Naive thymus-derived CD8-positive, alpha-beta T cell (primary cell): ENCODE results near the gene FAT1. TPM values are rescaled to one million over a fixed set of nuclear protein-coding genes. Genes with fewer than 3 reads are reported as not detected.

Source experiments
- ATAC-seq, 2 donors: fragments of 150-1000 bp; cut with Tn5 transposase in 1 of 2; sonication (Bioruptor Pico), chemical (Tn5 transposase) in 1 of 2; 1 replicate in 1 of 2; 2 replicates in 1 of 2; pipeline ENCODE4 v1.10.0; 2021; ENCODE audit warnings: mild to moderate bottlenecking in 2 of 2, moderate library complexity in 2 of 2
- POLR2A ChIA-PET: fragments of 350-600 bp; sonication (Branson Sonifier 250); formaldehyde crosslinking; loops from one replicate; lab custom pipeline; 2021; ENCODE audit warnings: antibody characterized with exemption; lab: Charles Lee
- DNase-seq, 10 donors: peaks; one replicate each; pipeline versions ENCODE4 v3.0.0 to v3.0.0-alpha.2; 2020 to 2022
- H3K27ac Mint-ChIP-seq, 10 donors: one replicate each; pipeline ENCODE4 v1.8.0; 2020 to 2022; ENCODE audit warnings: mild to moderate bottlenecking in 10 of 10, mixed read lengths in 10 of 10, moderate library complexity in 4 of 10, inconsistent platforms in 1 of 10
- H3K27me3 Mint-ChIP-seq, 5 donors: one replicate each; pipeline ENCODE4 v1.8.0; 2021 to 2022; ENCODE audit warnings: mixed read lengths in 5 of 5
- H3K36me3 Mint-ChIP-seq, 3 donors: one replicate each; pipeline ENCODE4 v1.8.0; 2020 to 2022; ENCODE audit warnings: mixed read lengths in 3 of 3, mild to moderate bottlenecking in 2 of 3, inconsistent platforms in 1 of 3
- H3K4me1 Mint-ChIP-seq, 4 donors: one replicate each; pipeline ENCODE4 v1.8.0; 2021 to 2022; ENCODE audit warnings: mixed read lengths in 4 of 4
- H3K4me3 Mint-ChIP-seq, 10 donors: one replicate each; pipeline ENCODE4 v1.8.0; 2020 to 2022; ENCODE audit warnings: mild to moderate bottlenecking in 10 of 10, mixed read lengths in 10 of 10, moderate library complexity in 6 of 10, inconsistent platforms in 1 of 10
- H3K9me3 Mint-ChIP-seq, 9 donors: one replicate each; pipeline ENCODE4 v1.8.0; 2020 to 2022; ENCODE audit warnings: mixed read lengths in 9 of 9, mild to moderate bottlenecking in 3 of 9, inconsistent platforms in 1 of 9, moderate library complexity in 1 of 9
- polyA plus RNA-seq, 3 donors: library from polyadenylated mRNA; unstranded; fragments of 300-500 nt; fragmentation: Illumina TruSeq; gene quantifications; one replicate each; pipeline ENCODE4 v1.2.3, GENCODE V29; 2021
- total RNA-seq, 8 experiments: library from RNA in 2 of 8; stranded (reverse) in 2 of 8; gene quantifications; one replicate each; pipeline ENCODE4 v1.2.3 and lab custom pipeline; 2021 to 2026

FAT1 gene
- total and polyA plus RNA-seq, 5 experiments from 2014 or later: not detected

GRCh38 chr4:186570193-186570996 is 153.3 kb downstream of the FAT1 start:
- ATAC-seq: no peak
- Mint-ChIP-seq H3K36me3 (no peaks in the 10 kb centered on the region), H3K4me3 (no peak overlapping the region), H3K27me3 (peaks cover 0 to 11% (median 4%) of the 10 kb centered on the region in 5 donors), H3K27ac (no peak overlapping the region), H3K4me1 (no peaks in the 10 kb centered on the region), H3K9me3 (peaks cover 0 to 3% (median 0%) of the 10 kb centered on the region in 9 donors)
- POLR2A ChIA-PET: no interaction called here
- no peak for DNase-seq

DNA sequence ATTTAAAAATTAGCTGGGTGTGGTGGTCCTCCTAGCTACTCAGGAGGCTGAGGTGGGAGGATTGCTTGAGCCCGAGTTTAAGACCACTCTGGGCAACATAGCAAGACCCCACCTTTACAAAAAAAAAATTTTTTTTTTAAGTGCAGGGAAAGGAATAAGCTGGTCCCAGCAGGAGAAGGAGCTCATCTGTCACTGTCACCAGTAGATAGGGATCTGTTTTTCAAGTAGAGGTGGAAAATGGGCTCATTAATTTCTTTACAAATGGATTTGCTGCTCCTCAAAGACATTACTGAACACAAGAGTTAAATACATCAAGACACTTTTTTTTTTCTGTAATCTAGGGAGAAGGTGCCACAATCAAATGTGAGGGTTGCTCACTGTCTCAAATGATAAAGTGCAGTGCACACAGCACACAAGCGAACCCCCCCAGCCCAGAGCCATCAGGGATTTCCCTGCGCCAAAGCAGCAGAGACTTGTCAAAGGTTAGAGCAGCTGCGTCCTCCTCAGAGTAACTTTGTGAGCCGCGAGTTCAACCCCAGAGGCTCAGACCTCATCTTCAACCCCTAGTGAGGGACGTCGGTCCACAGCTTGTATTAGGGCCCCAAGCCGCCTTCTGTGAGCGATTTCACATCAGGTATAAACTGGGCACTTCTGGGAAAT is 154.0 kb downstream of the FAT1 start:
- POLR2A ChIA-PET: no interaction called here
- no peak overlapping the region for H3K27ac Mint-ChIP-seq
- DNase-seq (no peak), ATAC-seq (no peak)
- no peaks in the 10 kb centered on the region for H3K4me1 Mint-ChIP-seq
- H3K36me3 Mint-ChIP-seq: no peaks in the 10 kb centered on the region
- H3K4me3 Mint-ChIP-seq: no peak overlapping the region
- peaks cover 0 to 3% (median 0%) of the 10 kb centered on the region in 9 donors for H3K9me3 Mint-ChIP-seq
- H3K27me3 Mint-ChIP-seq: peaks cover 0 to 11% (median 4%) of the 10 kb centered on the region in 5 donors

- peaks cover 0 to 8% (median 4%) of the 10 kb centered on the region in 5 donors for H3K27me3 Mint-ChIP-seq
- no peaks in the 10 kb centered on the region for H3K4me1 Mint-ChIP-seq
- peaks cover 0 to 5% (median 0%) of the 10 kb centered on the region in 9 donors for H3K9me3 Mint-ChIP-seq
- no peak for DNase-seq
- H3K36me3 Mint-ChIP-seq: no peaks in the 10 kb centered on the region
- no peak overlapping the region for H3K4me3 Mint-ChIP-seq
- no peak overlapping the region for H3K27ac Mint-ChIP-seq
- POLR2A ChIA-PET: no interaction called here
- no peak for ATAC-seq
Observed at GRCh38 chr4:186566068-186566467, 157.6 kb downstream of the FAT1 start.

- peak overlapping the region in 1 of 10 donors; percentile 12 for H3K27ac Mint-ChIP-seq
- no peaks in the 10 kb centered on the region for H3K4me1 Mint-ChIP-seq
- POLR2A ChIA-PET: no interaction called here
- DNase-seq: no peak
- peaks cover 0 to 12% (median 3%) of the 10 kb centered on the region in 9 donors for H3K9me3 Mint-ChIP-seq
- ATAC-seq: no peak
- H3K27me3 Mint-ChIP-seq: peaks cover 0 to 4% (median 0%) of the 10 kb centered on the region in 5 donors
- H3K36me3 Mint-ChIP-seq: no peaks in the 10 kb centered on the region
- no peak overlapping the region for H3K4me3 Mint-ChIP-seq
Observed at GRCh38 chr4:186563761-186564160, 159.9 kb downstream of the FAT1 start.

DNA sequence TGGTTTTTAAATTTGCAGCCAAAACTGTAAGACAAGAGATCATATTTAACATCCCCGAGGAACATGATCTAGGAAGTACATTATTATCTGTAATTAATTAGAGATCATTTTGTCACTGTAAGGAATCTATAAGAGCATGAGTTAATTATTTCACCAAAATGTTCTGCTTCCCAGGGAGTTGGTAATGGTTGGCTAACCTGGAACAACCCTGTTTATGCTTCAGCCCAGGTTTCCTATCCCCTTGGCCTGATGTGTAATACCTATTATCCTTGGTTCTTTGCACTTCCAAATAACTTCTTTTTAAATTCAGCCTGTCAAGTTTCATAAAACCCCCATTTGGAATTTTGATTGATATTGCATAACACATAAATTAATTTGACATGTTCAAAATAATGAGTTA is 161.9 kb downstream of the FAT1 start:
- Mint-ChIP-seq H3K4me1 (no peaks in the 10 kb centered on the region), H3K27me3 (peaks cover 0 to 1% (median 0%) of the 10 kb centered on the region in 5 donors)

GRCh38 chr4:186560647-186561046 is 163.0 kb downstream of the FAT1 start:
- DNase-seq: no peak
- peaks cover 4 to 6% (median 6%) of the 10 kb centered on the region in 5 donors for H3K27me3 Mint-ChIP-seq
- POLR2A ChIA-PET: no interaction called here
- H3K4me3 Mint-ChIP-seq: no peak overlapping the region
- H3K4me1 Mint-ChIP-seq: peaks cover 0 to 1% (median 0%) of the 10 kb centered on the region in 4 donors
- ATAC-seq: no peak
- H3K36me3 Mint-ChIP-seq: no peaks in the 10 kb centered on the region
- H3K9me3 Mint-ChIP-seq: peaks cover 0 to 12% (median 4%) of the 10 kb centered on the region in 9 donors
- no peak overlapping the region for H3K27ac Mint-ChIP-seq

More for the DNA sequence above, 161.9 kb downstream of the FAT1 start:
- DNase-seq (no peak), ATAC-seq (no peak)
- Mint-ChIP-seq H3K27ac (no peak overlapping the region), H3K36me3 (no peaks in the 10 kb centered on the region), H3K9me3 (peaks cover 0 to 12% (median 3%) of the 10 kb centered on the region in 9 donors), H3K4me3 (no peak overlapping the region)
- POLR2A ChIA-PET: no interaction called here

DNA sequence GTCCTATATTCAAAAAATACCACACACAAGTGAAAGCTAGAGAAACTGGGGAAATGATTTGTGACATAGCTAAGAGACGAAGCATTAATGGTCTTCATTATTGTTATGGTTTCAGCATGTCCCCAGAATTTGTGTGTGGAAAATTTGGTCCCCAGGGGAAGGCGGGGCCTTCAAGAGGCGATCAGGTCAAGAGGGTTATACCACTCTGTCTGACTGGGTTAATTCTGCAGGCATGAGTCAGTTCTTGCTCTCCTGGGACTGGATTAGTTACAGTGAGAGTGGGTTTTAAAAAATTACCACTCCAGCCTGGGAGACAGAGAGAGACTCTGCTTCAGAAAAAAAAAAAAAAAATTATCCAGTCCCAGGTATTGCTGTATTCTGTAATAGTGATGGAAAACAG is 166.2 kb downstream of the FAT1 start:
- peaks cover 0 to 4% (median 0%) of the 10 kb centered on the region in 4 donors for H3K4me1 Mint-ChIP-seq
- peaks cover 10 to 29% (median 15%) of the 10 kb centered on the region in 5 donors for H3K27me3 Mint-ChIP-seq
- DNase-seq (no peak), ATAC-seq (no peak)
- H3K36me3 Mint-ChIP-seq: no peaks in the 10 kb centered on the region
- H3K27ac Mint-ChIP-seq: no peak overlapping the region
- H3K9me3 Mint-ChIP-seq: peaks cover 0 to 12% (median 3%) of the 10 kb centered on the region in 9 donors
- no peak overlapping the region for H3K4me3 Mint-ChIP-seq
- POLR2A ChIA-PET: no interaction called here

GRCh38 chr4:186557061-186557460 is 166.6 kb downstream of the FAT1 start:
- H3K4me1 Mint-ChIP-seq: peaks cover 0 to 4% (median 0%) of the 10 kb centered on the region in 4 donors
- POLR2A ChIA-PET: no interaction called here

DNA sequence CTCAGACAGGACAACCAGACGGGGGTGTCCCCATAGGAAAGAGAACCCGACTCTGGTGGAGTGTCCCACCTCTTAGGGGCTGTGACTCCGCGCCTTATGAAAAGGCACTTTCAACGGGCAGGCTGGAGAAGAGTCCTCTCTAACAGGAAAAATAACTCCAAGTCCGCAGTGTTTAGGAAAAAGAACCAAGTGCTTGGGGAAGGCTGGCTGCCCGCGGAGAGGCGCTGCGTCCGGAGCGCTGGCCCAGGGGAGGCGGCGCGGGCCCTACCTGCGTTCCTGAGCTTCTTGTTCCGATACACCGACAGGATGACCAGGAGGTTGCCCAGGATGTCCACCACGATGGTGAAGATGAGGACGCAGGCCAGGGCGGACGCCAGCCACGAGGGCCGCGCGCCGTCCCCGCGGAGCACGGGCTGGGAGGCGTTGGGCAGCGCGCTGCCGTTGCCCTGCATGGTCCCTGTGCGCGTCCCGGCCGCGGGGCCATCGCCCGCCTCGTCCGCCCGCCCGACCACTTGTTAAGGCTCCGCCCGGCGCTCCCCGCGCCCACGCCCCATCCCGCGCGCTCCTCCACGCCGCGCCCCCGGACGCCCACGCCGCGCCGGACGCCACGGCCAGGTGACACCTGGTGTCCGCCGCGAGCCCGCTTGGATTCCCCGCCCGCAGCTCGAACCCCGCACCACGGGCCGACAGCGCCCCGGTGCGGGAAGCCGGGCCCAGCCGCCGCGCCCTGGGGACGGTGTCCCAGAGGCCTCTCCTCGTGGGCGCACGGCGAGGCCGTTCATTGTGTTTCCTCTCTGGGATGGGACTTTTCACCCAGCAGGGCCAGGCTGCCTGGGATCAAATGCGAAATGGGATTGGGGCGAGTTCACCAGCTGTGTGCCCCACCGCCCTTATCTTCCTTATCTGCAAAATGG is 168.5 kb downstream of the FAT1 start, which contains the start of gene MTNR1A:
TSS of gene MTNR1A (minus strand) at position 654 of the 914 bp plus-strand sequence. CDS start at position 452, 202 bp downstream.
- DNase-seq (no peak), ATAC-seq (no peak)
- no peak within 1 kb of the TSS for H3K4me3 Mint-ChIP-seq
- peaks cover 0 to 4% (median 0%) of the 10 kb centered on the region in 4 donors for H3K4me1 Mint-ChIP-seq
- no peaks in the 10 kb centered on the region for H3K36me3 Mint-ChIP-seq
- H3K27me3 Mint-ChIP-seq: peaks cover 15 to 31% (median 23%) of the 10 kb centered on the region in 5 donors
- POLR2A ChIA-PET: no interaction called here
- H3K9me3 Mint-ChIP-seq: peaks cover 0 to 7% (median 2%) of the 10 kb centered on the region in 9 donors
- no peak within 1 kb of the TSS for H3K27ac Mint-ChIP-seq

More at GRCh38 chr4:186557061-186557460, 166.6 kb downstream of the FAT1 start:
- Mint-ChIP-seq H3K9me3 (peaks cover 0 to 12% (median 3%) of the 10 kb centered on the region in 9 donors), H3K36me3 (no peaks in the 10 kb centered on the region), H3K27me3 (peaks cover 10 to 31% (median 15%) of the 10 kb centered on the region in 5 donors), H3K27ac (no peak overlapping the region), H3K4me3 (no peak overlapping the region)
- DNase-seq (no peak), ATAC-seq (no peak)

GRCh38 chr4:186554539-186554913 is 169.1 kb downstream of the FAT1 start:
- DNase-seq: no peak
- H3K4me3 Mint-ChIP-seq: no peak overlapping the region
- H3K27ac Mint-ChIP-seq: no peak overlapping the region
- peaks cover 0 to 4% (median 0%) of the 10 kb centered on the region in 4 donors for H3K4me1 Mint-ChIP-seq
- H3K36me3 Mint-ChIP-seq: no peaks in the 10 kb centered on the region
- POLR2A ChIA-PET: no interaction called here
- ATAC-seq: no peak
- H3K27me3 Mint-ChIP-seq: peaks cover 15 to 31% (median 23%) of the 10 kb centered on the region in 5 donors
- H3K9me3 Mint-ChIP-seq: peaks cover 0 to 4% (median 0%) of the 10 kb centered on the region in 9 donors

DNA sequence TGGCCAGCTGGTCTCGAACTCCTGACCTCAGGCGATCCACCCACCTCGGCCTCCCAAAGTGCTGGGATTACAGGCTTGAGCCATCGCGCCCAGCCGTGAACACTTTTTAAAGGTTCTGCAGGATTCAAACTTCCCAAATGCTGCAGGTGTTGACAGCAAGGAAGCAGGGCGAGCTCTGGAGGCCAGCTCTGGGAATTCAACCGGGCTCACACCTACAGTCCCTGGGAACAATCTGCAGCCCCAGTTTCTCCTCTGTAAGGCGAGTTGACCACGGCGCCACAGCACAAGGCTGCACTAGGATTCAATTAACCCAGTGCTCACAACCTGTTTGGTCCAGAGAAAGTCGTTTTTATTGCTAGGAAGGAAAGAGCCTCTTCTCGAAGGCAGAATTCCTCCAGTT is 169.9 kb downstream of the FAT1 start:
- H3K4me1 Mint-ChIP-seq: peaks cover 0 to 4% (median 0%) of the 10 kb centered on the region in 4 donors
- no peak overlapping the region for H3K4me3 Mint-ChIP-seq
- no peak overlapping the region for H3K27ac Mint-ChIP-seq
- POLR2A ChIA-PET: no interaction called here
- no peak for ATAC-seq
- peaks cover 15 to 35% (median 26%) of the 10 kb centered on the region in 5 donors for H3K27me3 Mint-ChIP-seq
- H3K36me3 Mint-ChIP-seq: no peaks in the 10 kb centered on the region
- DNase-seq: no peak
- peaks cover 0 to 4% (median 0%) of the 10 kb centered on the region in 9 donors for H3K9me3 Mint-ChIP-seq

DNA sequence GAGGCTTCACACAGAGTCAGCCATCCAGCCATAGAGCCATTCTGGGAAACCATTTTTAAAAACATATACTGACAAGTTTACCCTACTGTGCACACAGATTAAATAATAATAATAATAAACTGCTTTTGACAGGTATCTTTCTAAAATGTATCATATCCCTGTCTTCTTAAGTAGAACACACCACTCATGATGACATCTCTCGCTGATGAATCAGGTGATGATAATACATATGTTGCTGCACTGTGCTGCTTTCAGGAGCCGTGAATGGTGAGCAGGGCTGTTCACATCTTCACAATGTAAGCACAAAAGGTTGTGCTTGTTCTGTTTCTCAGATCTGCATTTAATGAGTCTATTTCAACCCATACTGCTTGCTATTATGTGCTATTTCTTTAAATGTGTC is 171.8 kb downstream of the FAT1 start:
- POLR2A ChIA-PET: no interaction called here
- Mint-ChIP-seq H3K27ac (no peak overlapping the region), H3K4me1 (peaks cover 0 to 4% (median 0%) of the 10 kb centered on the region in 4 donors), H3K36me3 (peaks cover 0 to 4% (median 0%) of the 10 kb centered on the region in 3 donors), H3K4me3 (no peak overlapping the region), H3K9me3 (peaks cover 0 to 10% (median 2%) of the 10 kb centered on the region in 9 donors), H3K27me3 (peaks cover 15 to 35% (median 30%) of the 10 kb centered on the region in 5 donors)
- ATAC-seq: no peak
- DNase-seq: no peak
